BLaER1 treated with 17β-estradiol and CSF1 and Interleukin-3, amounts not matched to agents 10 nM and 100 nM (cell line): ENCODE results near the gene ABHD10.
A peak's percentile ranks its signal among the peaks of the same experiment; 100 is the strongest.

Experiments used
- H3K27ac ChIP-seq, 11 experiments: shearing (Covaris generic); formaldehyde crosslinking; 2 replicates each; pipeline ENCODE4 v1.8.1; 2022
- H3K27me3 ChIP-seq, 11 experiments: shearing (Covaris generic); formaldehyde crosslinking; 2 replicates each; pipeline ENCODE4 v1.8.1; 2022
- H3K36me3 ChIP-seq, 11 experiments: shearing (Covaris generic); formaldehyde crosslinking; 2 replicates each; pipeline ENCODE4 v1.8.1; 2022
- H3K4me1 ChIP-seq, 10 experiments: shearing (Covaris generic); formaldehyde crosslinking; 2 replicates each; pipeline ENCODE4 v1.8.1; 2022
- H3K4me2 ChIP-seq, 11 experiments: shearing (Covaris generic); formaldehyde crosslinking; 2 replicates each; pipeline ENCODE4 v1.8.1; 2022
- H3K4me3 ChIP-seq, 10 experiments: shearing (Covaris generic); formaldehyde crosslinking; 2 replicates each; pipeline ENCODE4 v1.8.1; 2022
- H3K9ac ChIP-seq, 11 experiments: shearing (Covaris generic); formaldehyde crosslinking; 2 replicates each; pipeline ENCODE4 v1.8.1; 2022
- H3K9me3 ChIP-seq, 11 experiments: shearing (Covaris generic); formaldehyde crosslinking; replicated peaks in 1 of 11; 2 replicates each; pipeline ENCODE4 v1.8.1; 2022
- H4K20me1 ChIP-seq, 11 experiments: shearing (Covaris generic); formaldehyde crosslinking; 2 replicates each; pipeline ENCODE4 v1.8.1; 2022
- Cebpa-rat ChIP-seq, 11 experiments: shearing (Covaris generic); IDR thresholded peaks; 2 replicates each; pipeline ENCODE4 v1.8.1; 2022

Gene ABHD10

DNA sequence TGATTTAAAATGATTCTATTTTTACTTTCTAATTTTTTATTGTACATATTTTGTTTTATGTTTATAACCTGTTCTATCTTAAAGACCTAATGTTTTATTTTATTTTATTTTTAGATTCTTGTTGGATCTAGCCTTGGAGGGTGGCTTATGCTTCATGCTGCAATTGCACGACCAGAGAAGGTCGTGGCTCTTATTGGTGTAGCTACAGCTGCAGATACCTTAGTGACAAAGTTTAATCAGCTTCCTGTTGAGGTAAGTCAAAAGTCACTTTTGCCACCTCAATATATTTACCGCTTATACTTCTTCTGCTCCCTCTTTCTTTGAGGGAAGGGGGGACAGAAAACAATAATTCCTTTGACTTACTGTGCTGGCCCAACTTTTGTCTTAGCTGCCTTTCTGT is 8.0 kb downstream of the ABHD10 start:
- Histone ChIP-seq H3K9me3 (no peaks in the 10 kb centered on the region), H3K9ac (no peak overlapping the region), H3K27me3 (no peaks in the 10 kb centered on the region), H3K4me2 (no peak overlapping the region), H3K36me3 (peaks cover 38 to 91% (median 64%) of the 10 kb centered on the region in 11 experiments), H3K4me3 (no peak overlapping the region), H3K4me1 (peaks cover 0 to 5% (median 2%) of the 10 kb centered on the region in 10 experiments; a peak in 7 of 20 replicates), H4K20me1 (peaks cover 5 to 58% (median 19%) of the 10 kb centered on the region in 11 experiments; a peak in 15 of 22 replicates), H3K27ac (no peak overlapping the region)
- TF ChIP-seq Cebpa-rat (IDR thresholded peaks at IDR 0.05) = no peak

DNA sequence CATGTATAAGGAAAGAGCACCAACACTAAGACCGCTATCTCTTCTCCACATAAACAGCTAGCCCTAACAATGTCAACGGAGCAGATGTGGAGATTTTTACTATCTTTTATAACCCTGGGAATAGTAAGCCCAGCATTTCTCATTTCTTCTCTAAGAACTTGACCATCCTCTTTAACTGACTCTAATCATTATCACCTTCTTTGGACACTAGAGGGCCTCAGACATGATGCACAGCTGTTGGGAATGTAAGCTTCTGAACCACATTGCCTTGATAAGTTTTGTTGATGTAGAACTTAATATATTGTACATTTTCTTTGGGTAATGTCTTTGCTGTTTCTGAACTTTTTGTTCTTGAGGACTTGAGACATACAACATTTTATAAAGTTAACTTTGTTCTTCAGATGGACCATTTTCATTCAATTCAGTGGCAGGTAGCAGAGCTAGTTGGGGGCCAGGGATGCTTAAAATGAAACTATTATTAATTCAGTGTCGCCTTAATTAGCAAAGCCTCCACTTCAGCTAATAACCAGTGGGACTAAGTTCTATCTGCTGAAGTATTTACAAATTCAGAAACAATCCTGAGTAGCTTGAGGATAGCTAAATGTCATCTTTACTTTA is 10.3 kb downstream of the ABHD10 start:
- TF ChIP-seq Cebpa-rat (IDR thresholded peaks at IDR 0.05) = no peak
- H3K27me3 ChIP-seq = no peaks in the 10 kb centered on the region
- H3K9me3 ChIP-seq = no peaks in the 10 kb centered on the region
- peaks cover 5 to 50% (median 17%) of the 10 kb centered on the region in 11 experiments; a peak in 15 of 22 replicates for H4K20me1 ChIP-seq
- no peak overlapping the region for H3K4me2 ChIP-seq
- H3K36me3 ChIP-seq = peaks cover 51 to 89% (median 71%) of the 10 kb centered on the region in 11 experiments
- H3K4me3 ChIP-seq = no peak overlapping the region
- no peaks in the 10 kb centered on the region for H3K4me1 ChIP-seq
- no peak overlapping the region for H3K27ac ChIP-seq
- no peak overlapping the region for H3K9ac ChIP-seq

DNA sequence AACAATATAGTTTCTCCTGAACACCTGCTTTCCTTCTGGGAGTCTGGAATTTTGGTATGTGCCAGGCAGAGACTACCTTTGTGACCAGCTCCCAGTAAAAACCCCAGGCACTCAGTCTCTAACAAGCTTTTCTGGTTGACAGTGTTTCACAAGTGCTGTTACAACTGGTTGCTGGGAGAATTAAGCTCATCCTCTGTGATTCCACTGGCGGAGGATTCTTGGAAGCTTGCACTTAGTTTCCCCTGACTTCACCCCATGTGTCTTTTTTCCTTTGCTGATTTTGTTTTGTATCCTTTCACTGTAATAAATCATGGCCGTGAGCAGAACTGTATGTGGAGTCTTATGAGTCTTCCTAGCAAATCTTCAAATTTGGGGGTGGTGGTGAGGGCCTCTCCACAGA is 14.2 kb downstream of the ABHD10 start:
- Histone ChIP-seq H3K27me3 (peaks cover 10 to 15% (median 14%) of the 10 kb centered on the region in 11 experiments), H3K9me3 (no peaks in the 10 kb centered on the region), H3K27ac (no peak overlapping the region), H4K20me1 (peaks cover 0 to 16% (median 12%) of the 10 kb centered on the region in 11 experiments; a peak in 12 of 22 replicates), H3K4me3 (no peak overlapping the region), H3K4me2 (no peak overlapping the region), H3K9ac (no peak overlapping the region), H3K4me1 (no peaks in the 10 kb centered on the region), H3K36me3 (peaks cover 32 to 58% (median 39%) of the 10 kb centered on the region in 11 experiments)
- no peak for TF ChIP-seq Cebpa-rat (IDR thresholded peaks at IDR 0.05)

DNA sequence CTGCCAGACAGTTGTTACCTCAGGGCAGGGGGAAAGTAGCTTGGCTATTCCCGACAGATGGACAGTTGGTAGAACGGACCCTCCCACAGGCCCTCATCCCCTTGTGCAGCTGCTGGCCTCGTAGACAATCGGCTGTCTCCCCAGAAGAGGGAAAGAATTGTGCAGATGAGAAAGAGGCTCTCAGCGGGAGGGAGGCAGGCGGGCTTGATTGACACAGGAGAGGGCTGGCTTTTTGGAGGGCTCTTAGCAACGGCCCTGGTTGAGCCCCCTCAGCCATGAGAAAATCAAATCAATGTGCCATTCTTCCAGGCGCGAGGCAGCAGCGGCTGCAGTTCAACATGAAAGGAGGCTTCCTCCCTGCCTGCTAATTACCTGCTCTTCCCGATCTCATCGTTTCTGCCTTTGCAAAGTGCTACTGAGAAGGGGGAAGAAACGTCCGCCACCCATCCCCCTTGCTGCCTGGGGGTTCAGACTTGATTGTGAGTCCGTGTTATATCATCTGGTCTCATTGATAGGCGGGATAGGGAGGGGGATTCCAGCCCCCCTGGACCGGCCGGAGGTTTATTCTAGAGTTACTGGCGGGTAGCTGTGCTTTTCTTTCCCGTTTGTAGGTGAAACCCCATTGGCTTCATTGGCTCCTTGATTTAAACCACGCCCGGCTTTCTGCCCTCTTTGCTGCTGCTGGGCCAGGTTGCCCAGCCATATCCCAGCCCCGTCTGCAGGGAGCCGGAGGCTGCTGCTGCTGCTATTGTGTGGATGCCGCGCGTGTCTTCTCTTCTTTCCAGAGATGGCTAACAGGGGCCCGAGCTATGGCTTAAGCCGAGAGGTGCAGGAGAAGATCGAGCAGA is 20.0 kb downstream of the ABHD10 start, which contains the start of gene TAGLN3:
TSS of gene TAGLN3 (plus strand) at position 287 of the 848 bp plus-strand sequence. CDS start at position 788, 501 bp downstream.
- H3K27ac ChIP-seq = no peak within 1 kb of the TSS
- peak within 1 kb of the TSS in 6 of 10 experiments; percentile 5 to 40 (median 14); a peak in 5 of 20 replicates for H3K4me3 ChIP-seq
- peak within 1 kb of the TSS; percentile 1 to 45 (median 35); a peak in 17 of 22 replicates for H3K4me2 ChIP-seq
- H3K27me3 ChIP-seq = peaks cover 43 to 56% (median 50%) of the 10 kb centered on the region in 11 experiments
- peaks cover 0 to 7% (median 0%) of the 10 kb centered on the region in 11 experiments; a peak in 2 of 22 replicates for H3K9me3 ChIP-seq
- H3K9ac ChIP-seq = no peak within 1 kb of the TSS
- H3K4me1 ChIP-seq = peaks cover 10 to 19% (median 13%) of the 10 kb centered on the region in 10 experiments; a peak in 16 of 20 replicates
- no peak for TF ChIP-seq Cebpa-rat (IDR thresholded peaks at IDR 0.05)
- peaks cover 0 to 6% (median 0%) of the 10 kb centered on the region in 11 experiments; a peak in 1 of 22 replicates for H4K20me1 ChIP-seq
- peaks cover 0 to 9% (median 1%) of the 10 kb centered on the region in 11 experiments; a peak in 9 of 22 replicates for H3K36me3 ChIP-seq

DNA sequence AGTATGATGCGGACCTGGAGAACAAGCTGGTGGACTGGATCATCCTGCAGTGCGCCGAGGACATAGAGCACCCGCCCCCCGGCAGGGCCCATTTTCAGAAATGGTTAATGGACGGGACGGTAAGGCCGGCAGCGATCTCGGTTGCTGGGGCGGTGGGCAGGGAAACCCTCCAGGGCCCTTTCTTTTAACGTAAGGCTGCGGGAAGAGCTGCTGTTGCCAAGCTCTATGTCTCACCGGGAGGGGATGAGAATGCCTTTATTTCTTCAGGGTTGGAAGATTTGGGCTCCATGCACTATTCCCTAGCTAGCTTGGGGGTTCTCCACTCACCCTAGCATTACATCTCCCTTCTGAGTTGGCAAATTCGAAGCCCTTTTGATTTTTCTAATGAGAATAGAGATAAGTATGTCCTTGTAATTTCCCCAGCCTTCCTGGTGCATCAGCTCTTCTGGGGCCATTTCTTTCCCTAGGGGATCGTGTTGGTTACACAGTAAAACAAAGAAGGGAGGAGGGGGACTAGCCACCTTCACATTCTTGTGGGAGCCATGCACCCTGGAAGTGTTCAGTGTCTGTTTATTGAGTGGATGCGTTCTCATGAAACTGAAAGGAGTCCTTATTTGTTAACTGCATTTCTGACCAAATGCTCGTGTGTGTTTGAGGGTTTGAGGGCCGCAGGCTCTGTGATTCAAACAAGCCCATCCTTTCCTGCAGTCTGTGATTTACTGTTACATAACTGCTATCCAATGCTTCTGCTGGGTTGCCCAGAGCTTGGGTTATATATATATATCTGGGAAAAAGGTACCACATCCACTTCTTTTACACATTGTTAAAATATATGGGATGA is 20.9 kb downstream of the ABHD10 start:
- peak overlapping the region in 4 of 10 experiments; percentile 5 to 40 (median 28); a peak in 3 of 20 replicates for H3K4me3 ChIP-seq
- H3K9ac ChIP-seq = no peak overlapping the region

DNA sequence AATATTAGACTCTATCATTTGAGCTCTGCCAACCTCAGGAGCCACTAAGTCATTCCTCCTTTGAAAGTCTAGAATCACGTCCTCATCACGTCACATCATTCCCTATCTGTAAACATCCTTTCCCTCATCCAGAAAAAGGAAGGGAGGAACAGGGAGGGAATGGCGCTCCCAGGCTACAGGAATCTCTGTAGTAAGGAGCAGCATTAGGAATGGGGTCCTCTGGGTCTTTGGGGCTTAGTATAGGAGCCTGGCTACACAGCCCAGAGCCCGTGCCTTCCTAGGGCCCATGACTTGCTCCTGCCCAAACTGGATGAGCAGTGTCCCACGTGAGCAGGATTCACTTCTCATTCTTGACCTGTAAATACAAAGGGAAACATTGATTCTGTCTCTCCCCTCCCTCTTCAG is 21.5 kb downstream of the ABHD10 start:
- H3K9ac ChIP-seq = no peak overlapping the region
- peaks cover 43 to 56% (median 50%) of the 10 kb centered on the region in 11 experiments for H3K27me3 ChIP-seq
- H3K27ac ChIP-seq = no peak overlapping the region
- TF ChIP-seq Cebpa-rat (IDR thresholded peaks at IDR 0.05) = no peak
- peaks cover 10 to 19% (median 13%) of the 10 kb centered on the region in 10 experiments; a peak in 16 of 20 replicates for H3K4me1 ChIP-seq
- peaks cover 0 to 7% (median 0%) of the 10 kb centered on the region in 11 experiments; a peak in 2 of 22 replicates for H3K9me3 ChIP-seq
- no peak overlapping the region for H3K4me2 ChIP-seq
- H3K36me3 ChIP-seq = 0 out of 22 replicates have a peak, but pooled peaks cover 0 to 2% (median 0%) of the 10 kb centered on the region in 11 experiments
- peaks cover 0 to 6% (median 0%) of the 10 kb centered on the region in 11 experiments; a peak in 1 of 22 replicates for H4K20me1 ChIP-seq
- no peak overlapping the region for H3K4me3 ChIP-seq

More for the DNA sequence above, 20.9 kb downstream of the ABHD10 start:
- peaks cover 43 to 56% (median 50%) of the 10 kb centered on the region in 11 experiments for H3K27me3 ChIP-seq
- H3K9me3 ChIP-seq = peaks cover 0 to 7% (median 0%) of the 10 kb centered on the region in 11 experiments; a peak in 2 of 22 replicates
- no peak overlapping the region for H3K27ac ChIP-seq
- 0 out of 22 replicates have a peak, but pooled peaks cover 0 to 6% (median 0%) of the 10 kb centered on the region in 11 experiments for H3K36me3 ChIP-seq
- H3K4me1 ChIP-seq = peaks cover 10 to 19% (median 13%) of the 10 kb centered on the region in 10 experiments; a peak in 16 of 20 replicates
- H3K4me2 ChIP-seq = peak overlapping the region; percentile 1 to 45 (median 35); a peak in 16 of 22 replicates
- no peak for TF ChIP-seq Cebpa-rat (IDR thresholded peaks at IDR 0.05)
- H4K20me1 ChIP-seq = peaks cover 0 to 6% (median 0%) of the 10 kb centered on the region in 11 experiments; a peak in 1 of 22 replicates

DNA sequence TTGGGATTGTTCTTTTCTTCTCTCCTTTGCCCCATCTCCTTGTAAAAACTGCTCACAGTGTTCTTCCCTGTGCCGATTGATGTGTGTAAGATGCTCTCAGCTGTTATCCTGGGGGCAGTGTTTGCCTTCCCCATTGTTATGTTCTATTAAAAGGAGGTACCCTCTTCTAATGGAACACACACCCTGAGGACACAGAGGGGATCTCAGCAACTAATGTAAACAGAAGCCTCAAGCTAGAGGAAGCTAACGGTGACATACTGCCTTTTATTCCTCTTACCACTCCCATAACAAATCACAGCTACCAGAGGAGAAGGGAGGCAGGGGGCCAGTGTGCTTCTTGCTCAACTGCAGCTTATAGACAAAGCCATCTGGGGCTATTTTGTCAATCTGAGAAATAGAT is 22.1 kb downstream of the ABHD10 start:
- H3K9me3 ChIP-seq = peaks cover 0 to 7% (median 0%) of the 10 kb centered on the region in 11 experiments; a peak in 2 of 22 replicates
- H3K4me3 ChIP-seq = no peak overlapping the region
- H3K4me1 ChIP-seq = peaks cover 10 to 19% (median 13%) of the 10 kb centered on the region in 10 experiments; a peak in 16 of 20 replicates
- no peak overlapping the region for H3K9ac ChIP-seq
- H4K20me1 ChIP-seq = peaks cover 0 to 6% (median 0%) of the 10 kb centered on the region in 11 experiments; a peak in 1 of 22 replicates
- no peak for TF ChIP-seq Cebpa-rat (IDR thresholded peaks at IDR 0.05)
- no peaks in the 10 kb centered on the region for H3K36me3 ChIP-seq
- no peak overlapping the region for H3K27ac ChIP-seq
- H3K27me3 ChIP-seq = peaks cover 43 to 56% (median 50%) of the 10 kb centered on the region in 11 experiments
- H3K4me2 ChIP-seq = no peak overlapping the region

DNA sequence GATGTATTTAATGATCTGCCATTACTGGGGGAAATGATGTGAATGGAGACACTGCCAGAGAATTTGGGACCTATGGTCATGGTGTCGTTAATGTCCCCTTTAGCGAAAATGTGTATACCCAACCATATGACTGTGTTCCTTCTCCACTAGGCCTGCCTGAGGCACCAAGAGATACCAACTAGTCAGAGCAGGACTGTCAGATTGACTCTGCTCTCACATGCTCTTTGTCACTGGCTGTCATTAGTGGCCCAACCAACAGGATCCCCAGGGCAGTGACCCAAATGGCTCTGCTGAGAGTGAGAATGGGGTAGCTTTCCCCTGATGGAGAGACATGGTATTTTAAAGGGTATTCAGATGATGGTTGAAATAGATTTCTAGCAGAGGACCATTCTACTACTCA is 22.7 kb downstream of the ABHD10 start:
- peaks cover 0 to 7% (median 0%) of the 10 kb centered on the region in 11 experiments; a peak in 2 of 22 replicates for H3K9me3 ChIP-seq
- peaks cover 0 to 6% (median 0%) of the 10 kb centered on the region in 11 experiments; a peak in 1 of 22 replicates for H4K20me1 ChIP-seq
- no peak for TF ChIP-seq Cebpa-rat (IDR thresholded peaks at IDR 0.05)
- no peaks in the 10 kb centered on the region for H3K36me3 ChIP-seq
- peaks cover 10 to 19% (median 13%) of the 10 kb centered on the region in 10 experiments; a peak in 16 of 20 replicates for H3K4me1 ChIP-seq
- H3K27me3 ChIP-seq = peaks cover 43 to 56% (median 50%) of the 10 kb centered on the region in 11 experiments
- H3K4me2 ChIP-seq = no peak overlapping the region
- H3K9ac ChIP-seq = no peak overlapping the region
- H3K4me3 ChIP-seq = no peak overlapping the region
- no peak overlapping the region for H3K27ac ChIP-seq
